A673 (cell line): ENCODE measurements around the gene CYP4Z1. TPM values are rescaled to one million over a fixed set of nuclear protein-coding genes. Genes with fewer than 3 reads are reported as not detected.

Experiments used
- Bru-seq: library from RNA; stranded (reverse); fragments of 400-500 nt; gene quantifications from one replicate; lab custom pipeline; 2021; lab: Mats Ljungman, UMichigan
- BruChase-seq, 2 experiments: library from RNA; stranded (reverse); fragments of 400-500 nt; gene quantifications; one replicate each; lab custom pipeline; 2021; lab: Mats Ljungman, UMichigan
- BruUV-seq: library from RNA; stranded (reverse); fragments of 400-500 nt; replicated peaks from 2 replicates; lab custom pipeline; 2021; lab: Mats Ljungman, UMichigan
- CTCF ChIA-PET: fragments of 300-600 bp; sonication (Branson Sonifier 250); formaldehyde crosslinking; loops from one replicate; lab custom pipeline; 2022; ENCODE audit warnings: antibody characterized with exemption; lab: Charles Lee
- POLR2A ChIA-PET: fragments of 300-600 bp; sonication (Branson Sonifier 250); formaldehyde crosslinking; loops from one replicate; lab custom pipeline; 2022; ENCODE audit warnings: antibody characterized with exemption; ENCODE audit not compliant: low non-redundant PET; lab: Charles Lee
- DNase-seq: peaks from one replicate; pipeline ENCODE4 v3.0.0-alpha.2; 2015; ENCODE audit warnings: low spot score
- H3K27ac ChIP-seq: fragments of 200-600 bp; sonication (generic); 2 replicates; pipeline ENCODE4 v1.5.1; 2016; ENCODE audit warnings: mixed run types, low read depth, mild to moderate bottlenecking, mixed read lengths, antibody characterized with exemption, low read length; ENCODE audit not compliant: poor library complexity, severe bottlenecking
- H3K27me3 ChIP-seq: fragments of 200-600 bp; sonication (generic); replicated peaks from 2 replicates; pipeline ENCODE4 v1.6.1; 2017; ENCODE audit warnings: mixed run types, low read depth, mild to moderate bottlenecking, mixed read lengths, antibody characterized with exemption, low read length; ENCODE audit not compliant: insufficient read depth, poor library complexity
- H3K36me3 ChIP-seq: fragments of 200-600 bp; sonication (generic); 2 replicates; pipeline ENCODE4 v1.6.1; 2016; ENCODE audit warnings: mixed run types, mild to moderate bottlenecking, mixed read lengths, antibody characterized with exemption, low read length; ENCODE audit not compliant: insufficient read depth, poor library complexity, severe bottlenecking
- H3K4me1 ChIP-seq: fragments of 200-600 bp; sonication (generic); 2 replicates; pipeline ENCODE4 v1.6.1; 2017; ENCODE audit warnings: mixed run types, mild to moderate bottlenecking, mixed read lengths, antibody characterized with exemption, low read length; ENCODE audit not compliant: insufficient read depth, poor library complexity, severe bottlenecking
- H3K4me3 ChIP-seq: fragments of 200-600 bp; sonication (generic); 2 replicates; pipeline ENCODE4 v1.5.1; 2016; ENCODE audit warnings: low read depth, mixed run types, mild to moderate bottlenecking, mixed read lengths, low read length; ENCODE audit not compliant: poor library complexity, severe bottlenecking
- H3K9me3 ChIP-seq: fragments of 200-600 bp; sonication (generic); 2 replicates; pipeline ENCODE4 v1.6.1; 2016; ENCODE audit warnings: mixed run types, low read depth, mild to moderate bottlenecking, mixed read lengths, antibody characterized with exemption, low read length; ENCODE audit not compliant: poor library complexity, severe bottlenecking
- CTCF ChIP-seq: fragments of 300-800, 200-600 bp; sonication (generic); conservative IDR thresholded peaks from 2 replicates; pipeline ENCODE4 v1.5.1; 2017; ENCODE audit warnings: low read depth, mild to moderate bottlenecking, antibody characterized with exemption, low read length, moderate library complexity, mixed read lengths
- EZH2 ChIP-seq: fragments of 200-600 bp; sonication (generic); IDR thresholded peaks from 2 replicates; pipeline ENCODE4 v1.6.1; 2017; ENCODE audit warnings: borderline replicate concordance, low read depth, mild to moderate bottlenecking, mixed read lengths, antibody characterized with exemption, low read length; ENCODE audit not compliant: poor library complexity, severe bottlenecking
- intact Hi-C: fragments of 100-400 bp; cut with micrococcal nuclease; formaldehyde crosslinking; loops from one replicate; pipeline ENCODE4 v1.10.0; 2022; ENCODE audit not compliant: unreplicated experiment
- long read RNA-seq: library from polyadenylated mRNA; stranded (forward); transcript quantifications from one replicate; pipeline ENCODE4 v2.0.0, GENCODE V29; 2022
- total RNA-seq: library from RNA; stranded (reverse); gene quantifications from 2 replicates; pipeline ENCODE4 v1.2.3, GENCODE V29; 2021

Gene CYP4Z1
- not detected in 2 replicates for total RNA-seq
- percentile 2 among the genes with signal in this experiment for Bru-seq, nascent RNA
- BruChase-seq, experiment 1, labeled RNA remaining after a 2-hour chase = percentile 2 among the genes with signal in this experiment
- BruChase-seq, experiment 2, labeled RNA remaining after a 6-hour chase = not detected
- long read RNA-seq = 0 reads

DNA sequence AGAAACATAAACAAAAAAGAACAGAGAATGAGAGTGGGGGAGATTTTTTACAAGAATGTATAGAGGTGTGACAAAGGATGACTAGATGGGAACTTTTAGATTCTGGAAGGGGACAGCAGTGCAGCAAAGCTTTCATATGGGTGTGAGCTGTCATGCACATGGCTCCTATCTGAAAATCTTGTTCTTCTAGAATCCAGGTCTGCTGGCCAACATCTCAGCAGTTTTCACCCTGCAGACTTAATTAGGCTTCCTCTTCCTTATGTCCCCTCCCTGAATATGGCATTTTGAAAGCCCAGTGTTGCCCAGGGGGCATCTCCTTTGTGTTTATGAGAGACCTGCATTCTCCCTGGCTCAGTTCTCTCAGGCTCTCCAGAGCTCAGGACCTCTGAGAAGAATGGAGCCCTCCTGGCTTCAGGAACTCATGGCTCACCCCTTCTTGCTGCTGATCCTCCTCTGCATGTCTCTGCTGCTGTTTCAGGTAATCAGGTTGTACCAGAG, at the start of gene CYP4Z1:
CYP4Z1 (plus strand) TSS at position 135 of the 498 bp plus-strand sequence; CDS start at position 395, 260 bp downstream.
- BruUV-seq = no TSS peak
- intact Hi-C loops = no loop called here
- DNase-seq = no peak
- POLR2A ChIA-PET = no interaction called here
- Histone ChIP-seq H3K27me3 (peaks cover 22% of the 10 kb centered on the region), H3K4me1 (no peaks in the 10 kb centered on the region), H3K36me3 (no peaks in the 10 kb centered on the region), H3K27ac (no peak within 1 kb of the TSS), H3K4me3 (no peak within 1 kb of the TSS), H3K9me3 (no peaks in the 10 kb centered on the region)
- CTCF ChIA-PET = no interaction called here
- no peak for TF ChIP-seq CTCF
- TF ChIP-seq EZH2 = no peak

GRCh38 chr1:47021070-47021469, 46.0 kb upstream of the CYP4Z1 start:
- TF ChIP-seq CTCF = no peak
- TF ChIP-seq EZH2 = no peak
- intact Hi-C loops = no loop called here
- Histone ChIP-seq H3K4me1 (no peaks in the 10 kb centered on the region), H3K27ac (no peak overlapping the region), H3K9me3 (no peaks in the 10 kb centered on the region), H3K36me3 (no peaks in the 10 kb centered on the region), H3K4me3 (no peak overlapping the region), H3K27me3 (peaks cover 39% of the 10 kb centered on the region)
- DNase-seq = no peak
- ChIA-PET CTCF (no interaction called here), POLR2A (no interaction called here)
- no TSS peak for BruUV-seq

GRCh38 chr1:47023268-47024140, 43.5 kb upstream of the CYP4Z1 start, which contains the start of gene CYP4X1:
CYP4X1 (plus strand) TSS chr1:47023669; CDS start chr1:47023818, 149 bp downstream.
- no peaks in the 10 kb centered on the region for H3K4me1 ChIP-seq
- H3K4me3 ChIP-seq = no peak within 1 kb of the TSS
- ChIA-PET POLR2A (no interaction called here), CTCF (no interaction called here)
- BruUV-seq = no TSS peak
- no peaks in the 10 kb centered on the region for H3K9me3 ChIP-seq
- H3K36me3 ChIP-seq = no peaks in the 10 kb centered on the region
- intact Hi-C loops = no loop called here
- no peak within 1 kb of the TSS for H3K27ac ChIP-seq
- no peak for DNase-seq
- TF ChIP-seq EZH2 (no peak), CTCF (no peak)
- H3K27me3 ChIP-seq = peaks cover 49% of the 10 kb centered on the region
